HepG2 (cell line): ENCODE measurements around the gene PC. TPM values are rescaled to one million over a fixed set of nuclear protein-coding genes. Genes with fewer than 3 reads are reported as not detected.

Experiments used
- ATAC-seq: fragments of 200-7000 bp; cut with Tn5 transposase; 3 replicates; pipeline ENCODE4 v1.9.1; 2020; ENCODE audit warnings: mild to moderate bottlenecking, moderate library complexity
- BruUV-seq: library from RNA; stranded (reverse); fragments of 400-500 nt; replicated peaks from 2 replicates; lab custom pipeline; 2021; lab: Mats Ljungman, UMichigan
- CTCF ChIA-PET: fragments of 300-600 bp; formaldehyde crosslinking; extraction: SDS; loops from one replicate; lab custom pipeline; 2021; ENCODE audit warnings: low total read pairs, inconsistent platforms, low intra/inter-chr PET ratio; lab: Yijun Ruan, JAX
- POLR2A ChIA-PET: fragments of 350-600 bp; sonication (Branson Sonifier 250); formaldehyde crosslinking; loops from one replicate; lab custom pipeline; 2020; ENCODE audit warnings: antibody characterized with exemption, inconsistent platforms; lab: Yijun Ruan, JAX
- DNase-seq: peaks from one replicate; pipeline ENCODE4 v3.0.0-alpha.2; 2015; ENCODE audit warnings: low spot score
- FAIRE-seq: peaks from 3 replicates; lab custom pipeline; 2011; peaks lifted over from hg19 to GRCh38; lab: Jason Lieb, UNC
- H2AFZ ChIP-seq: one replicate; pipeline ENCODE4 v1.6.1; 2011; ENCODE audit warnings: low read length, inconsistent platforms
- H3K27ac ChIP-seq: fragments of 300-600 bp; 3 replicates; pipeline ENCODE4 v1.8.0; 2011; ENCODE audit warnings: mixed run types, mild to moderate bottlenecking, mixed read lengths, low read length, inconsistent platforms; ENCODE audit not compliant: insufficient read depth; ENCODE audit errors: extremely low read length
- H3K27me3 ChIP-seq, 2 experiments: fragments of 200-600 bp in 1 of 2; 2 replicates in 1 of 2; 3 replicates in 1 of 2; pipeline versions ENCODE4 v1.6.0 to v1.8.0; 2011; ENCODE audit warnings: low read length in 2 of 2, mild to moderate bottlenecking in 2 of 2, moderate library complexity in 2 of 2, inconsistent platforms in 1 of 2; ENCODE audit not compliant: insufficient read depth in 2 of 2, control insufficient read depth in 1 of 2
- H3K36me3 ChIP-seq, 2 experiments: fragments of 200-600 bp in 1 of 2; replicated peaks in 1 of 2; 2 replicates in 1 of 2; 3 replicates in 1 of 2; pipeline versions ENCODE4 v1.5.1 to v1.8.0; 2011; ENCODE audit warnings: low read length in 2 of 2, inconsistent platforms in 1 of 2; ENCODE audit not compliant: insufficient read depth in 2 of 2, control insufficient read depth in 1 of 2
- H3K4me1 ChIP-seq: 2 replicates; pipeline ENCODE4 v1.5.1; 2012; ENCODE audit warnings: low read length, inconsistent platforms; ENCODE audit not compliant: insufficient read depth
- H3K4me2 ChIP-seq: 2 replicates; pipeline ENCODE4 v1.6.0; 2011; ENCODE audit warnings: low read depth, low read length, inconsistent platforms
- H3K4me3 ChIP-seq, 3 experiments: fragments of 200-600 bp in 1 of 3; sonication (generic), shearing (Covaris generic) in 1 of 3; replicated peaks in 1 of 3; 2 replicates each; pipeline ENCODE4 v1.5.1; 2011 to 2016; ENCODE audit warnings: low read length in 3 of 3, inconsistent platforms in 2 of 3, low read depth in 2 of 3, mild to moderate bottlenecking in 2 of 3, control low read depth in 1 of 3, mixed read lengths in 1 of 3; ENCODE audit not compliant: insufficient read depth in 1 of 3
- H3K79me2 ChIP-seq: one replicate; pipeline ENCODE4 v1.6.1; 2011; ENCODE audit warnings: low read length, inconsistent platforms; ENCODE audit not compliant: insufficient read depth
- H3K9ac ChIP-seq: 2 replicates; pipeline ENCODE4 v1.6.0; 2011; ENCODE audit warnings: mild to moderate bottlenecking, low read depth, low read length, inconsistent platforms; ENCODE audit not compliant: insufficient read depth
- H3K9me3 ChIP-seq: 2 replicates; pipeline ENCODE4 v1.5.1; 2012; ENCODE audit warnings: mild to moderate bottlenecking, low read length
- H4K20me1 ChIP-seq: 2 replicates; pipeline ENCODE4 v1.6.0; 2011; ENCODE audit warnings: inconsistent platforms, mild to moderate bottlenecking, low read length, moderate library complexity; ENCODE audit not compliant: insufficient read depth
- AGO2 ChIP-seq: fragments of 200-400 bp; formaldehyde crosslinking; optimal IDR thresholded peaks from 2 replicates; pipeline ENCODE3; 2017; ENCODE audit warnings: mild to moderate bottlenecking, low read depth, low read length, moderate library complexity
- ATF7 ChIP-seq, 2 experiments: fragments of 450-650 bp in 1 of 2; sonication (generic) in 1 of 2; formaldehyde crosslinking in 1 of 2; IDR thresholded peaks; 2 replicates each; pipeline versions ENCODE4 v1.4.0 to v1.6.1; 2016 to 2020; ENCODE audit warnings: antibody characterized with exemption in 1 of 2, mild to moderate bottlenecking in 1 of 2, missing genetic modification reagents in 1 of 2
- FOXK1 ChIP-seq: sonication (generic); formaldehyde crosslinking; IDR thresholded peaks from 2 replicates; pipeline ENCODE4 v1.4.0; 2020; ENCODE audit warnings: low read depth, missing genetic modification reagents, borderline replicate concordance
- MBD4 ChIP-seq: IDR thresholded peaks from 2 replicates; pipeline ENCODE4 v1.6.1; 2012; ENCODE audit warnings: low read length, inconsistent platforms, borderline replicate concordance
- POLR2A ChIP-seq, 2 experiments: IDR thresholded peaks; 2 replicates each; pipeline ENCODE4 v1.6.1; 2011; ENCODE audit warnings: low read depth in 2 of 2, low read length in 2 of 2, mild to moderate bottlenecking in 1 of 2, moderate library complexity in 1 of 2; ENCODE audit not compliant: insufficient read depth in 1 of 2
- SNAPC5 ChIP-seq: sonication (generic); formaldehyde crosslinking; IDR thresholded peaks from 2 replicates; pipeline ENCODE4 v1.8.1; 2023; ENCODE audit warnings: mild to moderate bottlenecking, missing genetic modification reagents, borderline replicate concordance
- ZMYM3 ChIP-seq: sonication (generic); formaldehyde crosslinking; IDR thresholded peaks from 2 replicates; pipeline ENCODE4 v1.5.1; 2020; ENCODE audit warnings: mild to moderate bottlenecking, missing genetic modification reagents
- WGBS: methylation state at CpG from one replicate; pipeline ENCODE4 v1.1.6; 2017; ENCODE audit warnings: low lambda C conversion rate; 5-methylcytosine and 5-hydroxymethylcytosine counted together
- in situ Hi-C: cut with HindIII; loops from 2 replicates; pipeline ENCODE4 v1.10.0; 2017; ENCODE audit warnings: low pct_unique_long_range_greater_than_20kb; ENCODE audit not compliant: extremely low pct_ligation_motif_present
- intact Hi-C: fragments of 100-400 bp; cut with micrococcal nuclease; formaldehyde crosslinking; loops from one replicate; pipeline ENCODE4 v1.10.0; 2022; ENCODE audit not compliant: unreplicated experiment
- polyA plus RNA-seq, 8 experiments: library from polyadenylated mRNA; depleted of rRNA in 3 of 8; stranded (reverse) in 7 of 8; unstranded in 1 of 8; fragments of >200 nt; fragmentation: Illumina TruSeq in 4 of 8; extraction: Trizol in 4 of 8; gene quantifications; 2 replicates each; pipeline versions ENCODE4 v1.2.1 to v1.2.3, GENCODE V29; 2011 to 2016; ENCODE audit warnings: low read depth in 4 of 8, missing spikeins in 1 of 8, mixed read lengths in 1 of 8; ENCODE audit not compliant: insufficient read depth in 1 of 8
- total RNA-seq, 5 experiments: library from RNA; depleted of rRNA; stranded (reverse); fragments of >200 nt; fragmentation: Illumina TruSeq; extraction: Trizol; gene quantifications; 2 replicates each; pipeline ENCODE4 v1.2.3, GENCODE V29; 2016; ENCODE audit warnings: low read depth in 1 of 5

PC gene
- total and polyA plus RNA-seq, 2 of the 13 experiments (the other 11 are each of a cell fraction or from before 2014, with no cell fraction given): 29.0 to 39.0 TPM

DNA sequence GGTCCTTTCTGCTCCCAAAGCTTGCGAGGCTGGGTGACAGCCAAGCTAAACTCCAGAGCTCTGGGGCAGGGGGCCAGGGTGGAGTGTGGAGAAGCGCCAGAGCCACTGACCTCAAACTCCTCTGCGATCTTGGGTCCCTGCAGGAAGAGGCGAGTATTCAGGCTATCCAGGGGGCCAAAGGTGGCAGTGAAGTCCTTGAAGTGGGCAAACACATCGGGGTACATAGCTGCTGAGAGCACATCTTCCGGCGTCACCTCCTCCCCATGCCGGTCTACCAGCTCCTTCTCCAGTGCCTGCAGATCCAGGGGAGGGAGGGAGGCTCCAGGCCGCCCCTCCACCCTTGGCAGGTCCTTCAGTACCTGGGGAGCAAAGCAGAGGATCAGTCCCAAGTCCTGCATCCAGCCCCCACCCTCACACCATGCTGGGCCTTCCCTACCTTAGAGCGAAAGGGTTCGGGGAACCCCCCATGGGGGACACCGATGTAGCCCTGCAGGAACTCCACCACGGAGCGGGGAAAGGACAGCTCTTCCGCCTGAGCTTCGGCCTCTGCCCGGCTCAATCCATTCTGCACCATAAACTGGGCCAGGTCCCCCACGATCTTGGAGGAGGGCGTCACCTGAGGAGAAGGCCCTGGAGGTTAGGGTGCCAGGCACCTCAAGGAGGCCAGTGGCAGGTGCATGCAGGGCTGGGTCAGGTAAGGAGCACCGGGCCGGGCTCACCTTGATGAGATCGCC, 108.5 kb downstream of the PC start:
- H3K4me3 ChIP-seq: no peak overlapping the region
- intact Hi-C loops: no loop called here
- TF ChIP-seq AGO2: peak; percentile 32
- TF ChIP-seq SNAPC5: no peak
- TF ChIP-seq, all 625 proteins: peak for 1
- peaks cover 25 to 51% of the 10 kb centered on the region in 2 experiments; a peak in 4 of 5 replicates for H3K36me3 ChIP-seq
- no peaks in the 10 kb centered on the region for H3K27me3 ChIP-seq
- no peak overlapping the region for H3K4me2 ChIP-seq
- BruUV-seq: TSS peak; percentile 41
- no peaks in the 10 kb centered on the region for H3K9me3 ChIP-seq
- no peak overlapping the region for H2AFZ ChIP-seq
- FAIRE-seq: no peak
- ATAC-seq: no peak
- DNase-seq: no peak
- ChIA-PET CTCF (no interaction called here), POLR2A (no interaction called here)
- WGBS: 94% methylated on average over 14 of the region's 22 CpGs
- peaks cover 6% of the 10 kb centered on the region; the same call in 1 of the 2 replicates for H4K20me1 ChIP-seq
- H3K79me2 ChIP-seq: peaks cover 4% of the 10 kb centered on the region
- in situ Hi-C loops: loop anchor here (10.0 to 25.0 kb wide), 3 partner anchors 125 to 437 kb away; partner anchors contain the start of genes C11orf86, CTSF and NPAS4
- H3K4me1 ChIP-seq: peaks cover 8% of the 10 kb centered on the region
- H3K27ac ChIP-seq: no peak overlapping the region
- H3K9ac ChIP-seq: no peak overlapping the region

GRCh38 chr11:66848671-66849500, 109.3 kb downstream of the PC start:
- Histone ChIP-seq H3K4me1 (peaks cover 16% of the 10 kb centered on the region), H3K27me3 (no peaks in the 10 kb centered on the region; a peak in 1 of 5 replicates), H3K79me2 (peaks cover 11% of the 10 kb centered on the region), H3K9me3 (no peaks in the 10 kb centered on the region), H3K27ac (no peak overlapping the region), H4K20me1 (peaks cover 6% of the 10 kb centered on the region; the same call in 1 of the 2 replicates), H2AFZ (no peak overlapping the region), H3K4me2 (no peak overlapping the region), H3K9ac (no peak overlapping the region), H3K36me3 (peaks cover 25 to 54% of the 10 kb centered on the region in 2 experiments; a peak in 4 of 5 replicates), H3K4me3 (no peak overlapping the region)
- POLR2A ChIA-PET: interaction anchor here (0.7 kb wide), 1 partner anchor 75 kb away, joined by 3 read pairs; no protein-coding TSS in a partner anchor
- in situ Hi-C loops: loop anchor here (10.0 to 25.0 kb wide), 3 partner anchors 126 to 437 kb away; partner anchors contain the start of genes C11orf86, CTSF and NPAS4
- FAIRE-seq (no peak), ATAC-seq (no peak), DNase-seq (no peak)
- intact Hi-C loops: no loop called here
- BruUV-seq: no TSS peak
- peak; percentile 77 for TF ChIP-seq AGO2
- no peak for TF ChIP-seq ZMYM3 (CRISPR knock-in tag)
- TF ChIP-seq POLR2A (IDR thresholded peaks at IDR 0.05; ENCODE audit: insufficient read depth in 1 of 2, low read depth in 2 of 2, low read length in 2 of 2): peak in 1 of 2 experiments; percentile 44; a peak in 1 of 4 replicates
- TF ChIP-seq ATF7 (IDR thresholded peaks at IDR 0.05): peak; percentile 43
- no peak for TF ChIP-seq ATF7 (CRISPR knock-in tag; IDR thresholded peaks at IDR 0.05)
- TF ChIP-seq MBD4: no peak
- no peak for TF ChIP-seq FOXK1
- 93% methylated on average over 8 of the region's 28 CpGs for WGBS
- CTCF ChIA-PET: no interaction called here
